GM18907 (cell line): ENCODE measurements around the gene LAMB4.

Source experiments
- ATAC-seq: cut with Tn5 transposase; IDR thresholded peaks from one replicate; pipeline ENCODE4 v1.9.1; 2021; ENCODE audit warnings: mild to moderate bottlenecking, moderate library complexity; ENCODE audit not compliant: unreplicated experiment

Gene LAMB4

GRCh38 chr7:108143658-108144420 is 13.7 kb upstream of the LAMB4 start:
- no peak for ATAC-seq

- ATAC-seq, result no peak
These were observed 12.6 kb upstream of the LAMB4 start for GRCh38 chr7:108142675-108143259.

- no peak for ATAC-seq
These were observed 12.0 kb upstream of the LAMB4 start for GRCh38 chr7:108142180-108142579.

- no peak for ATAC-seq
These were observed 10.5 kb upstream of the LAMB4 start for GRCh38 chr7:108140671-108141070.

- no peak for ATAC-seq
These were observed 8.8 kb upstream of the LAMB4 start for GRCh38 chr7:108138911-108139310.

- ATAC-seq, result no peak
These were observed 7.8 kb upstream of the LAMB4 start for GRCh38 chr7:108137993-108138392.

GRCh38 chr7:108137040-108137439 is 6.9 kb upstream of the LAMB4 start:
- ATAC-seq, result no peak

- ATAC-seq, result peak; percentile 29
These were observed 6.1 kb upstream of the LAMB4 start for GRCh38 chr7:108136191-108136688.

GRCh38 chr7:108135446-108136190 is 5.5 kb upstream of the LAMB4 start:
- peak; percentile 97 for ATAC-seq

GRCh38 chr7:108134486-108134885 is 4.3 kb upstream of the LAMB4 start:
- no peak for ATAC-seq

GRCh38 chr7:108132551-108133265 is 2.5 kb upstream of the LAMB4 start:
- ATAC-seq, result no peak

GRCh38 chr7:108129018-108129965 is 869 bp downstream of the LAMB4 start:
- ATAC-seq, result no peak

- no peak for ATAC-seq
These were observed 1.6 kb downstream of the LAMB4 start for GRCh38 chr7:108128514-108128913.

GRCh38 chr7:108127461-108127860 is 2.7 kb downstream of the LAMB4 start:
- ATAC-seq, result no peak

GRCh38 chr7:108124820-108125219 is 5.3 kb downstream of the LAMB4 start:
- ATAC-seq, result no peak

GRCh38 chr7:108122181-108122580 is 8.0 kb downstream of the LAMB4 start:
- no peak for ATAC-seq

- ATAC-seq, result no peak
These were observed 9.2 kb downstream of the LAMB4 start for GRCh38 chr7:108120933-108121332.

GRCh38 chr7:108120196-108120595 is 10.0 kb downstream of the LAMB4 start:
- ATAC-seq, result no peak

- no peak for ATAC-seq
These were observed 11.2 kb downstream of the LAMB4 start for GRCh38 chr7:108118959-108119358.
